ENCODE measurements around the gene SMIM22. TPM values are rescaled to one million over a fixed set of nuclear protein-coding genes. Genes with fewer than 3 reads are reported as not detected.

Gene SMIM22
- total RNA-seq, 1 experiment from 2014 or later: not detected

DNA sequence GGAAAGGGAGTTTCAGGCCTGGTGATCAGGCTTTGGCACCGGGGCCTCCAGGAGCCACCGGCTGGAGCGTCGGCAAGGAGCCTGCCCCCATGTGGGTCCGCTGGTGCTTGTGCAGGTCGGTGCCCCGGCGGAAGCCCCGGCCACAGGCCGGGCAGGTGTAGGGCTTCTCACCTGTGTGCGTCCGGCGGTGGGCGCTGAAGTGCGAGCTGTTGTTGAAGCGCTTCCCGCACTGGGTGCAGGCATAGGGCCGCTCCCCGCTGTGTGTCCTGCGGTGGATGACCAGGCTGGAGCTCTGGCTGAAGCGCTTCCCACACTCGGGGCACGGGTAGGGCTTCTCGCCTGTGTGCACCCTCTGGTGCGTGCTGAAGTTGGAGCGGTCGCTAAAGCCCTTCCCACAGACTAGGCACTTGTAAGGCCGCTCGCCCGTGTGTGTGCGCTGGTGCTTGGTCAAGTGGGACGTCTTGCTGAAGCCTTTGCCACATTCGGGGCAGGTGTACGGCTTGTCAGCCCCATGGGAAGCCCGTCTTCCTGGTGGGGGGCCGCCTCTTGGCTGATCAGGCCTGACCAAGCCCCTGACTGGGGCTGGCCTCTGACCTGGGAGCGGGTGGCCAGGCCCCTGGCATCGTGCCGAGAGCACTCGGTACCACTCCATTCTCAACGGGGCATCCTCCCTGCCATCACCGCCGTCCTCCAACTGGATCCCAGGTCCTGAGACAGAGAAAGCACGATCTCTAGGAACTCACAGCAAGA is 42.6 kb upstream of the SMIM22 start:
- no peak for DNase-seq
- no peaks in the 10 kb centered on the region for H3K79me2 ChIP-seq (ENCODE audit: low read length)

DNA sequence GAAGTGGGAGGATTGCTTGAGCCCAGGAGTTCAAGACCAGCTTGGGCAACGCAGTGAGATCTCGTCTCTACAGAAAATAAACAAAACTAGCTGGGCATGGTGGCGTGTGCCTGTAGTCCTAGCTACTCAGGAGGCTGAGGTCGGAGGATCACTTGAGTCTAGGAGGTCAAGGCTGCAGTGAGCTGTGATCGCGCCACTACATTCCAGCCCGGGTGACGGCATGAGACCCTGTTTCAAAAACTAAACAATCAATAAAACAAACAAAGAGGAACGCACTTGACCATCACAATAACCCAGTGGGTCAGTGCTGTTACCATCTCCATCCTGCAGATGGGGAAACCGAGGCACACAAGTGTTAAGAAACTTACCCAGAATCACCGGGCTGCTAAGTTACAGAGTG is 41.9 kb upstream of the SMIM22 start:
- no peak overlapping the region for H3K4me2 ChIP-seq (ENCODE audit: low read depth, low read length, poor library complexity, severe bottlenecking)
- no peak overlapping the region for H2AFZ ChIP-seq (ENCODE audit: low read length)
- H4K20me1 ChIP-seq (ENCODE audit: insufficient read depth, low read depth, low read length): no peaks in the 10 kb centered on the region
- H3K9me2 ChIP-seq (replicated peaks; ENCODE audit: insufficient read depth, low read length): no peaks in the 10 kb centered on the region
- H3K9ac ChIP-seq (ENCODE audit: low read length): no peak overlapping the region
- H3K9me3 ChIP-seq (ENCODE audit: low read length): no peaks in the 10 kb centered on the region; the same call in 1 of the 2 replicates
- no peak for DNase-seq
- H3K27me3 ChIP-seq (ENCODE audit: low read length): no peaks in the 10 kb centered on the region
- no peaks in the 10 kb centered on the region for H3K4me1 ChIP-seq (ENCODE audit: low read length)
- H3K36me3 ChIP-seq (ENCODE audit: insufficient read depth, low read length): peaks cover 14% of the 10 kb centered on the region
- H3K4me3 ChIP-seq (ENCODE audit: low read length): no peak overlapping the region
- no peak overlapping the region for H3K27ac ChIP-seq (ENCODE audit: low read length)
- H3K79me2 ChIP-seq (ENCODE audit: low read length): no peaks in the 10 kb centered on the region

More for the DNA sequence above, 42.6 kb upstream of the SMIM22 start:
- Histone ChIP-seq H3K9me2 (replicated peaks; ENCODE audit: insufficient read depth, low read length) (no peaks in the 10 kb centered on the region), H3K27me3 (ENCODE audit: low read length) (no peaks in the 10 kb centered on the region), H3K4me2 (ENCODE audit: low read depth, low read length, poor library complexity, severe bottlenecking) (no peak overlapping the region), H2AFZ (ENCODE audit: low read length) (no peak overlapping the region), H3K27ac (ENCODE audit: low read length) (no peak overlapping the region), H3K9ac (ENCODE audit: low read length) (no peak overlapping the region), H4K20me1 (ENCODE audit: insufficient read depth, low read depth, low read length) (no peaks in the 10 kb centered on the region), H3K9me3 (ENCODE audit: low read length) (no peaks in the 10 kb centered on the region; the same call in 1 of the 2 replicates), H3K36me3 (ENCODE audit: insufficient read depth, low read length) (peaks cover 13% of the 10 kb centered on the region), H3K4me3 (ENCODE audit: low read length) (no peak overlapping the region), H3K4me1 (ENCODE audit: low read length) (no peaks in the 10 kb centered on the region)

DNA sequence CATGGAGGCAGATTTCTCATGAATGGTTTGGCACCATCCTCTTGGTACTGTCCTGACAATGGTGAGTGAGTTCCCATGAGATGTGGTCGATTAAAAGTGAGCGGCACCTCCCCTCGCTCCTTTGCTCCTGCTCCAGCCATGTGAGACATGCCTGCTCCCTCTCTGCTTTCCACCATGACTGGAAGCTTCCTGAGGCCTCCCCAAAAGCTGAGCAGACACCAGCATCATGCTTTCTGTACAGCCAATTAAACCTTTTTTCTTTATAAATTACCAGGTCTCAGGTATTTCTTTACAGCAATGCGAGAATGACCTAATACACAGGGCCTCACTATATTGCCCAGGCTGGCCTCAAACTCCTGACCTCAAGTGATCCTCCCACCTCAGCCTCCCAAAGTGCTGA is 40.3 kb upstream of the SMIM22 start:
- Histone ChIP-seq H3K4me1 (ENCODE audit: low read length) (no peaks in the 10 kb centered on the region), H2AFZ (ENCODE audit: low read length) (no peak overlapping the region), H3K9me3 (ENCODE audit: low read length) (no peaks in the 10 kb centered on the region; the same call in 1 of the 2 replicates), H3K27ac (ENCODE audit: low read length) (no peak overlapping the region), H3K9ac (ENCODE audit: low read length) (no peak overlapping the region), H3K4me2 (ENCODE audit: low read depth, low read length, poor library complexity, severe bottlenecking) (no peak overlapping the region), H3K4me3 (ENCODE audit: low read length) (no peak overlapping the region), H4K20me1 (ENCODE audit: insufficient read depth, low read depth, low read length) (no peaks in the 10 kb centered on the region), H3K9me2 (replicated peaks; ENCODE audit: insufficient read depth, low read length) (no peaks in the 10 kb centered on the region), H3K79me2 (ENCODE audit: low read length) (no peaks in the 10 kb centered on the region), H3K36me3 (ENCODE audit: insufficient read depth, low read length) (peaks cover 17% of the 10 kb centered on the region), H3K27me3 (ENCODE audit: low read length) (no peaks in the 10 kb centered on the region)
- no peak for DNase-seq

DNA sequence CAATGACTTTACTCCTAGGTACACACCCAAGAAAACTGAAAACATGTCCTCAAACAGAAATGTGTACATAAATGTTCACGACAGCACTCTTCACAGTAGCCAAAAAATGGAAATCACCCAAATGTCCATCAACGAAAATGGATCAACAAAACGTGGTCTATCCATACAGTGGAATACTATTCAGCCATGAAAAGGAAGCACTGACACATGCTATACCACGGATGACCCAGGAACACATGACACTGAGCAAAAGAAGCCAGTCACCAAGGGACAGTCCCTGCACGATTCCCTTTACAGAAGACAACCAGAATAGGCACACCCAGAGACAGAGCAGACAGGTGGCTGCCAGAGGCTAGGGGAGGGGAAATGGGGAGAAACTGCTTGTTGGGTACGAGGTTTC is 39.5 kb upstream of the SMIM22 start:
- no peak overlapping the region for H3K27ac ChIP-seq (ENCODE audit: low read length)
- H3K79me2 ChIP-seq (ENCODE audit: low read length): no peaks in the 10 kb centered on the region
- H3K4me2 ChIP-seq (ENCODE audit: low read depth, low read length, poor library complexity, severe bottlenecking): no peak overlapping the region
- H3K4me3 ChIP-seq (ENCODE audit: low read length): no peak overlapping the region
- no peaks in the 10 kb centered on the region for H3K27me3 ChIP-seq (ENCODE audit: low read length)
- no peaks in the 10 kb centered on the region; the same call in 1 of the 2 replicates for H3K9me3 ChIP-seq (ENCODE audit: low read length)
- peaks cover 17% of the 10 kb centered on the region for H3K36me3 ChIP-seq (ENCODE audit: insufficient read depth, low read length)
- no peak overlapping the region for H2AFZ ChIP-seq (ENCODE audit: low read length)
- no peak for DNase-seq
- H4K20me1 ChIP-seq (ENCODE audit: insufficient read depth, low read depth, low read length): no peaks in the 10 kb centered on the region
- no peaks in the 10 kb centered on the region for H3K4me1 ChIP-seq (ENCODE audit: low read length)
- no peaks in the 10 kb centered on the region for H3K9me2 ChIP-seq (replicated peaks; ENCODE audit: insufficient read depth, low read length)
- no peak overlapping the region for H3K9ac ChIP-seq (ENCODE audit: low read length)

DNA sequence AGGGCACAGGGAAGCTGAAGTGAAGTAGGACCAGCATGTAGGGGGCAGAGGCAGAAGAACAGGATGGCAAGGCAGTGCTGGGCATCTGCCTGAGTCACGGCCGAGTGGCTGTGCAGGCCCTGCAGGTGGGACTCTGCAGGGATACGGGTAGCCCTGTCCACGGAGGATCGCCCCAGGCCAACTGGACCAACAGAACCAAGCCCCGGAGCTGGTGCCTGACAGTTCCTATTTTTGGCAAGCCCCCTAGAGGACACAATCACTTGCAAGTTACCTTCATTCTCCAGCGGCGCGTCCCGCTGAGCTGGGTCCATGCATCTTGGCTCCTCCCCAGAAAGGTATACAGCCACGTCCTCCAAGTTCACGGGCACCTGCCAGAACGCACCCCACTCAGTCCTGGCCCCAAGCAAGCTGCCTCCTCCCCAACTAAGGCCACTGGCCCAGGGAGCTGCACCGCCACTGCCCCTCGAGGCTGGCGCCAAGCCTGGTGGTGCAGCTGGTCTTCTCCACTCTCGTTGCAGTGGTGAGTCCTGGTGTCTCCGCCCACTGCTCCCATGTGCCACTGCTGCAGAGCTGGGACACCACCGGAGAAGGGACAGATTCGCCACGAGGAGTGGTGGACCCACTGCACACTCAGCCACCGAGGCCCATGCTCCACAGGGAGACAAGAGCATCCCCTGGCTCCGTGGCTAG is 34.8 kb upstream of the SMIM22 start:
- Histone ChIP-seq H4K20me1 (ENCODE audit: insufficient read depth, low read depth, low read length) (no peaks in the 10 kb centered on the region), H2AFZ (ENCODE audit: low read length) (no peak overlapping the region), H3K27me3 (ENCODE audit: low read length) (no peaks in the 10 kb centered on the region), H3K4me1 (ENCODE audit: low read length) (no peaks in the 10 kb centered on the region; the same call in 1 of the 2 replicates), H3K9me2 (replicated peaks; ENCODE audit: insufficient read depth, low read length) (no peaks in the 10 kb centered on the region), H3K36me3 (ENCODE audit: insufficient read depth, low read length) (peaks cover 17% of the 10 kb centered on the region), H3K9me3 (ENCODE audit: low read length) (no peaks in the 10 kb centered on the region; the same call in 1 of the 2 replicates), H3K27ac (ENCODE audit: low read length) (no peak overlapping the region), H3K4me2 (ENCODE audit: low read depth, low read length, poor library complexity, severe bottlenecking) (no peak overlapping the region), H3K4me3 (ENCODE audit: low read length) (no peak overlapping the region), H3K9ac (ENCODE audit: low read length) (no peak overlapping the region), H3K79me2 (ENCODE audit: low read length) (peaks cover 6% of the 10 kb centered on the region)
- no peak for DNase-seq

DNA sequence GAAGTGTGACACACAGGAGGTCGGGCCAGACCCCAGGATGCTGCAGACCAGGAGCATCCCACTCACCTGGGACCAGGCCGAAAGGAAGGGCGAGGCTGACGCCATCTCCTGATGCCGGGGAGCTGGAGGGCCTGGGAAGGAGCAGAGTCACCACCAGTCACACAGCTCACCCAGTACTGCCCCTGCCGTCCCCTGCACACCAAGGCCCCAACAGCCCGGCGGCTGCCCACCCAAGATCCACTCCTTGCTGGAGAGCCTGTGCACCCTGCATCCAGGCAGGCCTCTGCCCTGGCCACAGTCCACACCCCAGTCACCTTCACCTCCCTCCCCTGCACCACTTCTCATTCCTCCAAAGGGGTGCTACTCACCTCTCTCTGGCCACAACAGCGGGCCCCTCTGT is 33.0 kb upstream of the SMIM22 start:
- H3K9ac ChIP-seq (ENCODE audit: low read length): no peak overlapping the region
- no peaks in the 10 kb centered on the region for H3K27me3 ChIP-seq (ENCODE audit: low read length)
- DNase-seq: no peak
- peaks cover 11% of the 10 kb centered on the region for H3K4me1 ChIP-seq (ENCODE audit: low read length)
- no peaks in the 10 kb centered on the region for H3K9me3 ChIP-seq (ENCODE audit: low read length)
- peaks cover 22% of the 10 kb centered on the region for H3K79me2 ChIP-seq (ENCODE audit: low read length)
- peaks cover 8% of the 10 kb centered on the region for H3K36me3 ChIP-seq (ENCODE audit: insufficient read depth, low read length)
- H3K9me2 ChIP-seq (replicated peaks; ENCODE audit: insufficient read depth, low read length): no peaks in the 10 kb centered on the region
- H3K4me3 ChIP-seq (ENCODE audit: low read length): no peak overlapping the region
- no peak overlapping the region for H3K27ac ChIP-seq (ENCODE audit: low read length)
- H3K4me2 ChIP-seq (ENCODE audit: low read depth, low read length, poor library complexity, severe bottlenecking): no peak overlapping the region
- H2AFZ ChIP-seq (ENCODE audit: low read length): no peak overlapping the region
- no peaks in the 10 kb centered on the region for H4K20me1 ChIP-seq (ENCODE audit: insufficient read depth, low read depth, low read length)

DNA sequence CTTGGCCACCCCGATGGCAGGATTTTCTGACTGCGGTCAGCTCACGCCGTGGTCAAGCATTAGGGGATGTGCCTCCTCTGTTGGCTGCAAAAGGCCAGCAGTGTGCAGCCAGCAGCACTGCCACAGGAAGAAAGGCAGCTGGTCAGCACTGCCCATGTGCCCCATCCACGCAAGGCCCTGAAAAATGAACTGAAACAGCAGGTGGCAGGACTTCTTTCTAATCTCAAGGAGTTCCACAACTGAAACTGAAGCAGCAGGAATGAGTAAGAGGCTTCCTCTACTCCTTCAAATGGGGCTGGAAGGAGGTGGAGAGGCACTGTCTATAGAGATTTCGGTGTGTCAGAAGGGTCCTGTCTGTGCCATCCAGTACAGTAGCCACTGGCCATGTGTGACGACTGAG is 31.4 kb upstream of the SMIM22 start:
- H3K9ac ChIP-seq (ENCODE audit: low read length): no peak overlapping the region
- no peaks in the 10 kb centered on the region for H3K27me3 ChIP-seq (ENCODE audit: low read length)
- H3K4me1 ChIP-seq (ENCODE audit: low read length): peaks cover 24% of the 10 kb centered on the region
- H3K4me2 ChIP-seq (ENCODE audit: low read depth, low read length, poor library complexity, severe bottlenecking): no peak overlapping the region
- no peak overlapping the region for H3K27ac ChIP-seq (ENCODE audit: low read length)
- no peak overlapping the region for H3K4me3 ChIP-seq (ENCODE audit: low read length)
- DNase-seq: no peak
- no peak overlapping the region for H2AFZ ChIP-seq (ENCODE audit: low read length)
- no peaks in the 10 kb centered on the region for H4K20me1 ChIP-seq (ENCODE audit: insufficient read depth, low read depth, low read length)
- H3K9me2 ChIP-seq (replicated peaks; ENCODE audit: insufficient read depth, low read length): no peaks in the 10 kb centered on the region
- H3K36me3 ChIP-seq (ENCODE audit: insufficient read depth, low read length): peaks cover 4% of the 10 kb centered on the region
- no peaks in the 10 kb centered on the region for H3K9me3 ChIP-seq (ENCODE audit: low read length)
- H3K79me2 ChIP-seq (ENCODE audit: low read length): peaks cover 22% of the 10 kb centered on the region
